HuH-7 (cell line): ENCODE measurements around the gene LGMN.
"Not testable (repeated sequence)": the region's sequence is repeated elsewhere in the genome, so short reads cannot be mapped to it uniquely, and the experiment has no call there.

Experiments
- DNase-seq: peaks from one replicate; pipeline ENCODE4 v3.0.0; 2011; ENCODE audit warnings: low spot score

Gene LGMN

GRCh38 chr14:92760524-92760805, 12.0 kb upstream of the LGMN start:
- no peak for DNase-seq

GRCh38 chr14:92759679-92760523, 11.5 kb upstream of the LGMN start:
- no peak for DNase-seq

- DNase-seq: no peak
Observed at GRCh38 chr14:92759300-92759678, 10.9 kb upstream of the LGMN start.

- no peak for DNase-seq
Observed at GRCh38 chr14:92756446-92756845, 8.0 kb upstream of the LGMN start.

GRCh38 chr14:92755495-92755894, 7.1 kb upstream of the LGMN start:
- DNase-seq: no peak

GRCh38 chr14:92754966-92755365, 6.5 kb upstream of the LGMN start:
- DNase-seq: no peak

- no peak for DNase-seq
Observed at GRCh38 chr14:92753250-92753649, 4.8 kb upstream of the LGMN start.

- DNase-seq: no peak
Observed at GRCh38 chr14:92751819-92752218, 3.4 kb upstream of the LGMN start.

- no peak for DNase-seq
Observed at GRCh38 chr14:92750994-92751400, 2.6 kb upstream of the LGMN start.

- not testable (repeated sequence) for DNase-seq
Observed at GRCh38 chr14:92750222-92750728, 1.8 kb upstream of the LGMN start.

GRCh38 chr14:92747701-92748258, 647 bp downstream of the LGMN start:
- no peak for DNase-seq

- DNase-seq: no peak
Observed at GRCh38 chr14:92744198-92744597, 4.2 kb downstream of the LGMN start.

- no peak for DNase-seq
Observed at GRCh38 chr14:92740440-92740839, 8.0 kb downstream of the LGMN start.

- no peak for DNase-seq
Observed at GRCh38 chr14:92737619-92738188, 10.7 kb downstream of the LGMN start.

GRCh38 chr14:92737206-92737605, 11.2 kb downstream of the LGMN start:
- DNase-seq: no peak

GRCh38 chr14:92735344-92735743, 13.1 kb downstream of the LGMN start:
- DNase-seq: no peak

GRCh38 chr14:92734618-92735017, 13.8 kb downstream of the LGMN start:
- DNase-seq: no peak

GRCh38 chr14:92733007-92733406, 15.4 kb downstream of the LGMN start:
- no peak for DNase-seq

GRCh38 chr14:92731622-92732115, 16.8 kb downstream of the LGMN start:
- DNase-seq: no peak

GRCh38 chr14:92729634-92730358, 18.6 kb downstream of the LGMN start:
- no peak for DNase-seq

GRCh38 chr14:92728759-92729364, 19.6 kb downstream of the LGMN start:
- DNase-seq: no peak

GRCh38 chr14:92726933-92727262, 21.5 kb downstream of the LGMN start:
- DNase-seq: no peak
